Measurements from ENCODE around the gene NKD1. TPM values are rescaled to one million over a fixed set of nuclear protein-coding genes. Genes with fewer than 3 reads are reported as not detected.

NKD1 gene
- total and polyA plus RNA-seq, 9 donors, result 2.5 to 72.1 (median 12.7) TPM

- H3K36me3 ChIP-seq, result no peaks in the 10 kb centered on the region
- H3K27me3 ChIP-seq, result no peaks in the 10 kb centered on the region
- DNase-seq, result no peak
- H3K9me3 ChIP-seq, result no peaks in the 10 kb centered on the region
- intact Hi-C loops (cut with DNase I), result no loop called here
- 85 to 87% (median 87%) methylated on average over 15 of the region's 15 CpGs for WGBS, 3 donors
- H3K4me3 ChIP-seq, result no peak overlapping the region
- no peak overlapping the region for H3K27ac ChIP-seq
- no peaks in the 10 kb centered on the region for H3K4me1 ChIP-seq (ENCODE audit: insufficient read depth)
- no peak for TF ChIP-seq CTCF (IDR thresholded peaks at IDR 0.05)
- no peak for TF ChIP-seq POLR2A (IDR thresholded peaks at IDR 0.05)
- TF ChIP-seq EP300 (IDR thresholded peaks at IDR 0.05), result no peak
Observed at GRCh38 chr16:50640919-50641817, 93.0 kb downstream of the NKD1 start.

DNA sequence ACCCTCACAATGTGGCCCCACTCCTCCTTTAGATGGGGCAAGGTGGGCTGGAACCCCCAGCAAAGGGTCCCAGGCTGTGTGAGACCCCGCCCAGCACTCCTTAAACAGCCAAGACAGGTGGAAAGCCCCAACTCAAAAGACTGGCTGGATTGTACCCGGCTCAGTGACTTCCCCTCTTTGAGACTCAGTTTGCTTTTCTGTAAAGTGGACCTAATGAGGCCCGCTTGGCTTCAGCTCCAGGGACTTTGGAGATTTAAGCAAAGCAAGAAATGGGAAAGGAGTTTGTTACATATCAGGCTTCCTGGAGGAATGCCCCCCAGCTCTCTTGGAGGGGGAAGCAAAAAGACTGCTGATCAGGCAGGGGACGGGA is 93.6 kb downstream of the NKD1 start:
- intact Hi-C loops (cut with DNase I), result no loop called here
- TF ChIP-seq POLR2A (IDR thresholded peaks at IDR 0.05) (no peak), EP300 (IDR thresholded peaks at IDR 0.05) (no peak), CTCF (IDR thresholded peaks at IDR 0.05) (no peak)
- no peak for DNase-seq
- H3K9me3 ChIP-seq, result no peaks in the 10 kb centered on the region
- H3K4me3 ChIP-seq, result no peak overlapping the region
- no peak overlapping the region for H3K27ac ChIP-seq
- WGBS, 3 donors, result 96 to 100% (median 98%) methylated on average over 4 of the region's 4 CpGs
- no peaks in the 10 kb centered on the region for H3K27me3 ChIP-seq
- H3K4me1 ChIP-seq (ENCODE audit: insufficient read depth), result no peaks in the 10 kb centered on the region
- no peaks in the 10 kb centered on the region for H3K36me3 ChIP-seq

- Histone ChIP-seq H3K27ac (no peak overlapping the region), H3K4me3 (no peak overlapping the region), H3K36me3 (no peaks in the 10 kb centered on the region), H3K27me3 (no peaks in the 10 kb centered on the region), H3K9me3 (no peaks in the 10 kb centered on the region), H3K4me1 (ENCODE audit: insufficient read depth) (no peaks in the 10 kb centered on the region)
- intact Hi-C loops (cut with DNase I), result no loop called here
- DNase-seq, result no peak
- TF ChIP-seq EP300 (IDR thresholded peaks at IDR 0.05) (no peak), CTCF (IDR thresholded peaks at IDR 0.05) (no peak), POLR2A (IDR thresholded peaks at IDR 0.05) (no peak)
- WGBS, 3 donors, result 92 to 97% (median 94%) methylated on average over 5 of the region's 5 CpGs
Observed at GRCh38 chr16:50642349-50642748, 94.2 kb downstream of the NKD1 start.

GRCh38 chr16:50643192-50643591 is 95.0 kb downstream of the NKD1 start:
- 90 to 92% (median 91%) methylated on average over 4 of the region's 4 CpGs for WGBS, 3 donors
- no peak for TF ChIP-seq CTCF (IDR thresholded peaks at IDR 0.05)
- TF ChIP-seq POLR2A (IDR thresholded peaks at IDR 0.05), result no peak
- no peak for TF ChIP-seq EP300 (IDR thresholded peaks at IDR 0.05)
- Histone ChIP-seq H3K27ac (no peak overlapping the region), H3K4me1 (ENCODE audit: insufficient read depth) (no peaks in the 10 kb centered on the region), H3K27me3 (no peaks in the 10 kb centered on the region), H3K9me3 (no peaks in the 10 kb centered on the region), H3K36me3 (no peaks in the 10 kb centered on the region), H3K4me3 (no peak overlapping the region)
- DNase-seq, result no peak
- intact Hi-C loops (cut with DNase I), result no loop called here
